ENCODE data around the gene CLN3. TPM values are rescaled to one million over a fixed set of nuclear protein-coding genes. Genes with fewer than 3 reads are reported as not detected.
A peak's percentile ranks its signal among the peaks of the same experiment; 100 is the strongest.

Gene CLN3
- 22.3 and 64.5 TPM in 2 replicates for total RNA-seq (2011; cell fraction: chromatin; rRNA removed; ENCODE audit: low replicate concordance)
- 58.5 and 75.0 TPM in 2 replicates for total RNA-seq (2011; cell fraction: nucleolus; rRNA removed)
- 42.4 and 43.9 TPM in 2 replicates for total RNA-seq (2011; cell fraction: nucleoplasm; rRNA removed)
- total RNA-seq (2014; rRNA removed), result 11.0 and 11.1 TPM in 2 replicates
- 4.5 and 5.6 TPM in 2 replicates for total RNA-seq (2014; rRNA removed; fragmentation: Illumina TruSeq; extraction: Trizol)
- total RNA-seq (2015; rRNA removed; fragmentation: Illumina TruSeq; extraction: Trizol), result 11.6 and 11.9 TPM in 2 replicates
- 27.1 and 31.9 TPM in 2 replicates for total RNA-seq (2021)
- polyA plus RNA-seq (2011; rRNA removed), result 12.5 and 24.8 TPM in 2 replicates
- 24.2 and 33.1 TPM in 2 replicates for polyA plus RNA-seq (2011; cell fraction: cytosol; rRNA removed)
- polyA plus RNA-seq (2011; cell fraction: nucleus; rRNA removed), result 64.4 and 76.3 TPM in 2 replicates
- 33.2 and 44.8 TPM in 2 replicates for polyA plus RNA-seq (2012)
- 20.9 and 30.5 TPM in 2 replicates for polyA plus RNA-seq (2014; fragmentation: Illumina TruSeq; extraction: Trizol)
- 1 to 10 TPM; 2.5 to 3.1 TPM for polyA plus RNA-seq (2014; fragmentation: Nextera tagmentation; extraction: Ambion mirVana)
- 12.7 and 19.9 TPM in 2 replicates for polyA plus RNA-seq (2014; rRNA removed)
- 12.0 and 15.9 TPM in 2 replicates for polyA minus RNA-seq (2011; rRNA and poly(A)+ RNA removed)
- polyA minus RNA-seq (2011; cell fraction: cytosol; rRNA and poly(A)+ RNA removed), result 8.6 and 11.5 TPM in 2 replicates
- polyA minus RNA-seq (2011; cell fraction: nucleus; rRNA and poly(A)+ RNA removed), result 12.5 and 19.0 TPM in 2 replicates
- percentile 43 among the genes with signal in this experiment for Bru-seq, nascent RNA
- percentile 49 among the genes with signal in this experiment for BruChase-seq, experiment 1, labeled RNA remaining after a 2-hour chase
- percentile 53 among the genes with signal in this experiment for BruChase-seq, experiment 2, labeled RNA remaining after a 6-hour chase
- long read RNA-seq, experiment 1, transcript CLN3-205 (15 exons, 1,876 nt), result minor isoform, 10 of 95 reads
- long read RNA-seq, experiment 1, transcript CLN3-244 (16 exons, 3,832 nt), result major isoform, 32 of 95 reads
- long read RNA-seq, experiment 1, partial matches to known transcripts, result 39 of 95 reads
- long read RNA-seq, experiment 1, other reads (novel, unspliced or antisense), result 6 of 95 reads
- long read RNA-seq, experiment 2, transcript CLN3-244 (16 exons, 3,832 nt), result major isoform, 10 of 25 reads
- long read RNA-seq, experiment 2, transcript CLN3-205 (15 exons, 1,876 nt), result minor isoform, 9 of 25 reads
- long read RNA-seq, experiment 2, partial matches to known transcripts, result 1 of 25 reads
- long read RNA-seq, experiment 2, other reads (novel, unspliced or antisense), result 4 of 25 reads
- long read RNA-seq, experiment 3, transcript CLN3-205 (15 exons, 1,876 nt), result minor isoform, 7 of 31 reads
- long read RNA-seq, experiment 3, transcript CLN3-244 (16 exons, 3,832 nt), result major isoform, 21 of 31 reads
- long read RNA-seq, experiment 3, partial matches to known transcripts, result 0 of 31 reads
- long read RNA-seq, experiment 3, other reads (novel, unspliced or antisense), result 1 of 31 reads

GRCh38 chr16:28491970-28492474 lies at the start of gene CLN3:
CLN3 (minus strand) TSS chr16:28492074; CDS start chr16:28491759, 315 bp downstream.
- no peaks in the 10 kb centered on the region for H3K27me3 ChIP-seq (ENCODE audit: control insufficient read depth in 2 of 2, insufficient read depth in 2 of 2, low read length in 2 of 2)
- H4K20me1 ChIP-seq (replicated peaks; ENCODE audit: control insufficient read depth, insufficient read depth, low read length), result no peaks in the 10 kb centered on the region
- DNase-seq (ENCODE audit: extremely low read depth in 1 of 4, low spot score in 3 of 4) (peak; percentile 90 to 96 (median 92)), FAIRE-seq (peak; percentile 97), ATAC-seq (peak; percentile 93)
- peaks cover 16% of the 10 kb centered on the region; the same call in 2 of the 3 replicates for H3K36me3 ChIP-seq (ENCODE audit: control insufficient read depth, insufficient read depth, low read length)
- peaks cover 8% of the 10 kb centered on the region; the same call in 2 of the 3 replicates for H3K79me2 ChIP-seq (ENCODE audit: control insufficient read depth, insufficient read depth, low read length)
- intact Hi-C loops (cut with micrococcal nuclease) (no loop called here), in situ Hi-C loops (cut with MboI) (loop anchor here (25.0 kb wide), 1 partner anchor 1720 kb away; no protein-coding TSS in a partner anchor)
- under 1% methylated on average over 21 of the region's 21 CpGs for WGBS (ENCODE audit: insufficient coverage, low coverage, missing lambda C conversion rate)
- H3K9me1 ChIP-seq (ENCODE audit: control insufficient read depth, insufficient read depth, low read length), result no peaks in the 10 kb centered on the region
- CTCF ChIA-PET (ENCODE audit: low intra/inter-chr PET ratio), result no interaction called here
- no peaks in the 10 kb centered on the region for H3K9me3 ChIP-seq (replicated peaks; ENCODE audit: control insufficient read depth, insufficient read depth, low read depth, low read length)
- peak within 1 kb of the TSS; percentile 78 to 99 for H3K9ac ChIP-seq (ENCODE audit: insufficient read depth in 1 of 2, low read depth in 2 of 2, low read length in 2 of 2)
- peak within 1 kb of the TSS; percentile 84 for H3K4me2 ChIP-seq (ENCODE audit: insufficient read depth, low read length)
- H2AFZ ChIP-seq (ENCODE audit: low read depth, low read length), result peak within 1 kb of the TSS; percentile 86
- H3K27ac ChIP-seq (ENCODE audit: extremely low read depth, low read depth, low read length), result peak within 1 kb of the TSS; percentile 89
- H3K4me1 ChIP-seq (replicated peaks in 1 of 2; ENCODE audit: control insufficient read depth in 2 of 2, insufficient read depth in 2 of 2, low read length in 2 of 2), result peaks cover 13 to 42% of the 10 kb centered on the region in 2 experiments
- POLR2A ChIA-PET, result interaction anchor here (1.1 kb wide), 1 partner anchor 25 kb away, joined by 3 read pairs; no protein-coding TSS in a partner anchor
- peak within 1 kb of the TSS; percentile 76 for H3K4me3 ChIP-seq
- BruUV-seq (replicated peaks), result no TSS peak
- TF ChIP-seq CHD2 (IDR thresholded peaks at IDR 0.05; ENCODE audit: low read depth, low read length) (0 out of 2 replicates have a peak, but pooled peaks have one; percentile 17), FOXM1 (IDR thresholded peaks at IDR 0.05; ENCODE audit: low read depth) (peak; percentile 78; the same call in 1 of the 2 replicates), FOXM1 (CRISPR knock-in tag; IDR thresholded peaks at IDR 0.05; ENCODE audit: low read depth) (no peak), GABPA (tag; conservative IDR thresholded peaks at IDR 0.05; ENCODE audit: low read depth) (peak; percentile 89), SETDB1 (IDR thresholded peaks at IDR 0.05; ENCODE audit: low read length) (no peak), ZNF584 (CRISPR knock-in tag; IDR thresholded peaks at IDR 0.05; ENCODE audit: low read depth) (0 out of 2 replicates have a peak, but pooled peaks have one; percentile 58), EP300 (IDR thresholded peaks at IDR 0.05; ENCODE audit: low read length) (peak; percentile 61), PHF8 (IDR thresholded peaks at IDR 0.05; ENCODE audit: borderline replicate concordance, low read length) (peak; percentile 15; the same call in 1 of the 2 replicates), LEF1 (IDR thresholded peaks at IDR 0.05) (peak; percentile 79), ZHX1 (conservative IDR thresholded peaks at IDR 0.05; ENCODE audit: low read length) (peak; percentile 88; the same call in 1 of the 2 replicates)
- TF ChIP-seq, protein P1, sequence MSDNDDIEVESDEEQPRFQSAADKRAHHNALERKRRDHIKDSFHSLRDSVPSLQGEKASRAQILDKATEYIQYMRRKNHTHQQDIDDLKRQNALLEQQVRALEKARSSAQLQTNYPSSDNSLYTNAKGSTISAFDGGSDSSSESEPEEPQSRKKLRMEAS (CRISPR knock-in tag; IDR thresholded peaks at IDR 0.05), result peak; percentile 97
- TF ChIP-seq, protein P2, sequence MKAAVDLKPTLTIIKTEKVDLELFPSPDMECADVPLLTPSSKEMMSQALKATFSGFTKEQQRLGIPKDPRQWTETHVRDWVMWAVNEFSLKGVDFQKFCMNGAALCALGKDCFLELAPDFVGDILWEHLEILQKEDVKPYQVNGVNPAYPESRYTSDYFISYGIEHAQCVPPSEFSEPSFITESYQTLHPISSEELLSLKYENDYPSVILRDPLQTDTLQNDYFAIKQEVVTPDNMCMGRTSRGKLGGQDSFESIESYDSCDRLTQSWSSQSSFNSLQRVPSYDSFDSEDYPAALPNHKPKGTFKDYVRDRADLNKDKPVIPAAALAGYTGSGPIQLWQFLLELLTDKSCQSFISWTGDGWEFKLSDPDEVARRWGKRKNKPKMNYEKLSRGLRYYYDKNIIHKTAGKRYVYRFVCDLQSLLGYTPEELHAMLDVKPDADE (conservative IDR thresholded peaks at IDR 0.05; ENCODE audit: control insufficient read depth, low read depth, low read length), result peak; percentile 68; the same call in 1 of the 2 replicates
